Gastroesophageal sphincter (tissue), 4 donors: ENCODE data around the gene DLGAP4. TPM values are rescaled to one million over a fixed set of nuclear protein-coding genes. Genes with fewer than 3 reads are reported as not detected.

ENCODE experiments used
- ATAC-seq: fragments of 150-250 bp; one replicate; pipeline ENCODE4 v1.9.1; 2016; ENCODE audit warnings: mild to moderate bottlenecking, moderate library complexity
- H3K27ac ChIP-seq, 4 donors: fragments of 200-600 bp; sonication (generic) in 3 of 4; 1 replicate in 3 of 4; 2 replicates in 1 of 4; pipeline ENCODE4 v1.5.1; 2016 to 2019
- H3K27me3 ChIP-seq: fragments of 200-600 bp; sonication (generic); one replicate; pipeline ENCODE4 v1.5.1; 2019
- H3K36me3 ChIP-seq, 2 donors: fragments of 200-600 bp; sonication (generic); one replicate each; pipeline ENCODE4 v1.5.1; 2019; ENCODE audit warnings: control low read depth in 1 of 2
- H3K4me1 ChIP-seq, 3 donors: fragments of 200-600 bp; sonication (generic); 1 replicate in 2 of 3; 2 replicates in 1 of 3; pipeline ENCODE4 v1.5.1; 2016 to 2019; ENCODE audit warnings: control low read depth in 2 of 3
- H3K4me3 ChIP-seq, 2 donors: fragments of 200-600 bp; sonication (generic); one replicate each; pipeline ENCODE4 v1.5.1; 2019; ENCODE audit warnings: mild to moderate bottlenecking in 1 of 2, moderate library complexity in 1 of 2
- H3K9me3 ChIP-seq, 3 donors: fragments of 200-600 bp; sonication (generic); one replicate each; pipeline ENCODE4 v1.5.1; 2017 to 2019; ENCODE audit warnings: control low read depth in 2 of 3
- CTCF ChIP-seq, 4 experiments: fragments of 200-600 bp in 2 of 4; fragments of 450-650 bp in 2 of 4; sonication (generic) in 1 of 4; IDR thresholded peaks; one replicate each; pipeline ENCODE4 v1.5.1; 2017 to 2019; ENCODE audit warnings: antibody characterized with exemption in 4 of 4, mild to moderate bottlenecking in 2 of 4, moderate library complexity in 2 of 4
- EP300 ChIP-seq: sonication (generic); formaldehyde crosslinking; IDR thresholded peaks from one replicate; pipeline ENCODE4 v1.6.1; 2017; ENCODE audit warnings: antibody characterized with exemption, mild to moderate bottlenecking
- POLR2A ChIP-seq, 2 donors: fragments of 450-650 bp; IDR thresholded peaks; one replicate each; pipeline ENCODE4 v1.6.1; 2017; ENCODE audit warnings: antibody characterized with exemption in 2 of 2, mild to moderate bottlenecking in 2 of 2, moderate library complexity in 1 of 2
- POLR2AphosphoS5 ChIP-seq: sonication (generic); formaldehyde crosslinking; IDR thresholded peaks from one replicate; pipeline ENCODE4 v1.6.1; 2017; ENCODE audit warnings: antibody characterized with exemption
- WGBS, 2 donors: methylation state at CpG; one replicate each; pipeline ENCODE4 v1.1.5; 2018; ENCODE audit warnings: low coverage in 1 of 2; 5-methylcytosine and 5-hydroxymethylcytosine counted together
- total RNA-seq, 4 donors: library from RNA; depleted of rRNA; stranded (reverse); fragments of >200 nt; gene quantifications; one replicate each; pipeline ENCODE4 v1.1.0, GENCODE V29; 2016

DLGAP4 gene
- total RNA-seq, 4 donors from 2014 or later = 35.5 to 76.1 (median 42.2) TPM

GRCh38 chr20:36279362-36279761 is 26.8 kb upstream of the DLGAP4 start:
- WGBS, 2 donors = 67 to 70% methylated on average over 1 to 2 of the region's 5 CpGs
- no peak for TF ChIP-seq POLR2A (IDR thresholded peaks at IDR 0.05)
- TF ChIP-seq EP300 = no peak
- no peak for TF ChIP-seq POLR2AphosphoS5
- TF ChIP-seq CTCF (IDR thresholded peaks at IDR 0.05) = no peak
- Histone ChIP-seq H3K36me3 (no peaks in the 10 kb centered on the region), H3K4me1 (no peaks in the 10 kb centered on the region), H3K9me3 (peaks cover 0 to 8% (median 0%) of the 10 kb centered on the region in 3 donors), H3K27me3 (peaks cover 70% of the 10 kb centered on the region), H3K4me3 (no peak overlapping the region), H3K27ac (no peak overlapping the region)
- no peak for ATAC-seq

GRCh38 chr20:36279776-36280175 is 26.4 kb upstream of the DLGAP4 start:
- H3K4me3 ChIP-seq = no peak overlapping the region
- H3K4me1 ChIP-seq = no peaks in the 10 kb centered on the region
- 57% methylated on average over 6 of the region's 6 CpGs; no CpG with 5 or more reads in 1 of the 2 donors for WGBS, 2 donors
- no peak overlapping the region for H3K27ac ChIP-seq
- no peak for ATAC-seq
- H3K36me3 ChIP-seq = no peaks in the 10 kb centered on the region
- H3K9me3 ChIP-seq = peaks cover 0 to 8% (median 0%) of the 10 kb centered on the region in 3 donors
- peaks cover 66% of the 10 kb centered on the region for H3K27me3 ChIP-seq
- no peak for TF ChIP-seq POLR2AphosphoS5
- no peak for TF ChIP-seq EP300
- no peak for TF ChIP-seq CTCF (IDR thresholded peaks at IDR 0.05)
- no peak for TF ChIP-seq POLR2A (IDR thresholded peaks at IDR 0.05)

- H3K27me3 ChIP-seq = peaks cover 67% of the 10 kb centered on the region
- H3K27ac ChIP-seq = no peak overlapping the region
- no peak for ATAC-seq
- 67 to 74% methylated on average over 6 to 8 of the region's 10 CpGs for WGBS, 2 donors
- peaks cover 0 to 8% (median 0%) of the 10 kb centered on the region in 3 donors for H3K9me3 ChIP-seq
- TF ChIP-seq CTCF (IDR thresholded peaks at IDR 0.05) = no peak
- H3K4me1 ChIP-seq = no peaks in the 10 kb centered on the region
- H3K4me3 ChIP-seq = no peak overlapping the region
- no peaks in the 10 kb centered on the region for H3K36me3 ChIP-seq
Observed at GRCh38 chr20:36281785-36282380, 24.3 kb upstream of the DLGAP4 start.

- Histone ChIP-seq H3K4me1 (no peaks in the 10 kb centered on the region), H3K4me3 (no peak overlapping the region), H3K36me3 (no peaks in the 10 kb centered on the region), H3K9me3 (peaks cover 0 to 8% (median 0%) of the 10 kb centered on the region in 3 donors), H3K27me3 (peaks cover 42% of the 10 kb centered on the region), H3K27ac (no peak overlapping the region)
- TF ChIP-seq EP300 (no peak), POLR2AphosphoS5 (no peak), POLR2A (IDR thresholded peaks at IDR 0.05) (no peak), CTCF (IDR thresholded peaks at IDR 0.05) (no peak)
- ATAC-seq = no peak
- 100% methylated on average over 1 to 2 of the region's 5 CpGs for WGBS, 2 donors
Observed at GRCh38 chr20:36284751-36285150, 21.4 kb upstream of the DLGAP4 start.

GRCh38 chr20:36285746-36286447 is 20.2 kb upstream of the DLGAP4 start:
- no peak overlapping the region for H3K4me3 ChIP-seq
- no peak for ATAC-seq
- H3K9me3 ChIP-seq = peaks cover 0 to 8% (median 0%) of the 10 kb centered on the region in 3 donors
- no peak for TF ChIP-seq CTCF (IDR thresholded peaks at IDR 0.05)
- no peak overlapping the region for H3K27ac ChIP-seq
- H3K36me3 ChIP-seq = no peaks in the 10 kb centered on the region
- no peaks in the 10 kb centered on the region for H3K4me1 ChIP-seq
- WGBS, 2 donors = 68 to 89% methylated on average over 5 to 7 of the region's 11 CpGs
- peaks cover 32% of the 10 kb centered on the region for H3K27me3 ChIP-seq
